ENCODE results near the gene OR2S2. TPM values are rescaled to one million over a fixed set of nuclear protein-coding genes. Genes with fewer than 3 reads are reported as not detected.

OR2S2 gene
- total RNA-seq, 4 donors from 2014 or later: not detected

GRCh38 chr9:35956651-35957050 lies 1.3 kb downstream of the OR2S2 start:
- no peak for TF ChIP-seq POLR2A (IDR thresholded peaks at IDR 0.05)
- no peak for TF ChIP-seq CTCF (IDR thresholded peaks at IDR 0.05)
- 80 to 83% methylated on average over 5 of the region's 5 CpGs for WGBS, 2 donors
- no peak for DNase-seq (ENCODE audit: low spot score in 2 of 2)
- no peak overlapping the region for H3K4me3 ChIP-seq (ENCODE audit: low read depth, poor library complexity, severe bottlenecking)
- intact Hi-C loops (cut with DNase I; ENCODE audit: low total_unique reads): no loop called here

GRCh38 chr9:35954942-35955546 lies 2.9 kb downstream of the OR2S2 start:
- 6 to 12% methylated on average over 6 of the region's 6 CpGs for WGBS, 2 donors
- intact Hi-C loops (cut with DNase I; ENCODE audit: low total_unique reads): loop anchor here (5.0 kb wide), 1 partner anchor 67 kb away; no protein-coding TSS in a partner anchor
- peak in 1 of 2 donors; percentile 65 for DNase-seq (ENCODE audit: low spot score in 2 of 2)
- TF ChIP-seq POLR2A (IDR thresholded peaks at IDR 0.05) (no peak), CTCF (IDR thresholded peaks at IDR 0.05) (peak in 1 of 3 donors; percentile 30)
- H3K4me3 ChIP-seq (ENCODE audit: low read depth, poor library complexity, severe bottlenecking): no peak overlapping the region

- intact Hi-C loops (cut with DNase I; ENCODE audit: low total_unique reads): loop anchor here (5.0 kb wide), 1 partner anchor 70 kb away; no protein-coding TSS in a partner anchor
- no peak overlapping the region for H3K4me3 ChIP-seq (ENCODE audit: low read depth, poor library complexity, severe bottlenecking)
- WGBS, 2 donors: 68 to 75% methylated on average over 6 of the region's 6 CpGs
- TF ChIP-seq CTCF (IDR thresholded peaks at IDR 0.05): no peak
- DNase-seq (ENCODE audit: low spot score in 2 of 2): no peak
Observed at GRCh38 chr9:35952526-35953191, 5.3 kb downstream of the OR2S2 start.

- no peak for DNase-seq (ENCODE audit: low spot score in 2 of 2)
- no peak overlapping the region for H3K4me3 ChIP-seq (ENCODE audit: low read depth, poor library complexity, severe bottlenecking)
- no peak for TF ChIP-seq CTCF (IDR thresholded peaks at IDR 0.05)
- no peak for TF ChIP-seq POLR2A (IDR thresholded peaks at IDR 0.05)
- 49 to 58% methylated on average over 6 of the region's 6 CpGs for WGBS, 2 donors
- intact Hi-C loops (cut with DNase I; ENCODE audit: low total_unique reads): loop anchor here (5.0 kb wide), 1 partner anchor 71 kb away; no protein-coding TSS in a partner anchor
Observed at GRCh38 chr9:35951736-35952135, 6.2 kb downstream of the OR2S2 start.

GRCh38 chr9:35948901-35949318 lies 9.0 kb downstream of the OR2S2 start:
- 47 to 61% methylated on average over 2 of the region's 2 CpGs for WGBS, 2 donors
- DNase-seq (ENCODE audit: low spot score in 2 of 2): no peak
- intact Hi-C loops (cut with DNase I; ENCODE audit: low total_unique reads): loop anchor here (2.0 to 5.0 kb wide), 2 partner anchors 48 to 157 kb away; partner anchors contain the start of gene NPR2
- TF ChIP-seq POLR2A (IDR thresholded peaks at IDR 0.05) (no peak), CTCF (IDR thresholded peaks at IDR 0.05) (no peak)
- no peak overlapping the region for H3K4me3 ChIP-seq (ENCODE audit: low read depth, poor library complexity, severe bottlenecking)

All from lower leg skin (tissue), 4 donors.